GM13976 (cell line): ENCODE measurements around the gene SLC6A1.

Experiments
- DNase-seq: peaks from one replicate; pipeline ENCODE4 v3.0.0; 2012; ENCODE audit warnings: low spot score
- CTCF ChIP-seq: IDR thresholded peaks from 2 replicates; pipeline ENCODE4 v1.5.1; 2012; ENCODE audit warnings: borderline replicate concordance, mild to moderate bottlenecking; ENCODE audit not compliant: insufficient read depth; ENCODE audit errors: extremely low read depth, missing control alignments, control extremely low read depth
- in situ Hi-C: fragments of 300-500 bp; cut with MboI; formaldehyde crosslinking; loops from one replicate; pipeline ENCODE4 v1.12.0; 2022; ENCODE audit warnings: low sequenced_read_pairs, mixed read lengths, inconsistent platforms; ENCODE audit not compliant: unreplicated experiment

The SLC6A1 gene

GRCh38 chr3:11014253-11014652, 21.7 kb downstream of the SLC6A1 start:
- no peak for TF ChIP-seq CTCF
- in situ Hi-C loops, result no loop called here
- DNase-seq, result no peak

- no peak for TF ChIP-seq CTCF
- in situ Hi-C loops, result no loop called here
Measured at GRCh38 chr3:11014752-11015151, 22.2 kb downstream of the SLC6A1 start.

GRCh38 chr3:11015369-11015768, 22.8 kb downstream of the SLC6A1 start:
- TF ChIP-seq CTCF, result no peak
- no peak for DNase-seq
- in situ Hi-C loops, result no loop called here

More at GRCh38 chr3:11014752-11015151, 22.2 kb downstream of the SLC6A1 start:
- DNase-seq, result no peak

GRCh38 chr3:11016727-11017126, 24.2 kb downstream of the SLC6A1 start:
- in situ Hi-C loops, result no loop called here
- DNase-seq, result no peak
- no peak for TF ChIP-seq CTCF

GRCh38 chr3:11019116-11019819, 26.7 kb downstream of the SLC6A1 start:
- DNase-seq, result no peak
- TF ChIP-seq CTCF, result no peak
- in situ Hi-C loops, result no loop called here

- no peak for DNase-seq
- in situ Hi-C loops, result no loop called here
- TF ChIP-seq CTCF, result no peak
Measured at GRCh38 chr3:11020764-11021163, 28.2 kb downstream of the SLC6A1 start.
